GM21367 (cell line): Measurements from ENCODE around the gene BCO1.
"Not testable (repeated sequence)": the region's sequence is repeated elsewhere in the genome, so short reads cannot be mapped to it uniquely, and the experiment has no call there.

ENCODE experiments used
- ATAC-seq: cut with Tn5 transposase; IDR thresholded peaks from one replicate; pipeline ENCODE4 v1.9.1; 2021; ENCODE audit not compliant: unreplicated experiment

Gene BCO1

DNA sequence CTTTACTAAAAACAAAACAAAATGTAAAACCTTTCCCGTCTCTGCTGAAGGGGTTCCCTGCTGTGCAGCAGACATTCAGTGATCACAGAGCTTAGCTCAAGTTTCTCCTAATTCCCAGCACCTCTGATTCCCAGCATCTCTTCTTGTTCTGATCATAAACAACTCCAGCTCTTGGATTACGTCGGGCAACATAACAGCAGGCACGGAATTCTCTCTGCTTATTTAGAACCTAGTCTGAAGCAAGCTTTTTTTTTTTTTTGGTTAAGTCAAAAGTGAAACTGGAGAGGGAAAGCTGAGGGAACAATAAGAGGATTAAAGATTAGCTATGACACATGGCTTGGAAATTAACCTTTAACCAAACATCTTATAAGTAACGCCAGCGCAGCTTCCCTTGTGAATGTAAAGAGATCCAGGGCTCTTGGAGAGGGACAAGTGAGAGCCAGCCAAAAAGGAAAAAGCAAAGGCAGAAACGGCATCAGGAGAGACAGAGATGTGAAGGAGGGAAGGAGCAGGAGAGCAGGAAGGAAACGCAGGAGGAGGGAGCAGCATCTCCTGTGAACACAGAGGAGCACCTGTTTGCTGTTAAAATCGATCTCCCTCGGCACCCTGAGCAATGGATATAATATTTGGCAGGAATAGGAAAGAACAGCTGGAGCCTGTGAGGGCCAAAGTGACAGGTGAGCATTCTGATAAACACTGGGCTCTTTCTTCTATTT, at the start of gene BCO1:
TSS of gene BCO1 (plus strand) at position 394 of the 716 bp plus-strand sequence. CDS start at position 614, 220 bp downstream.
- ATAC-seq, result no peak

- ATAC-seq, result no peak
These were observed 49.3 kb upstream of the BCO1 start for GRCh38 chr16:81189100-81189664.

- no peak for ATAC-seq
These were observed 47.8 kb upstream of the BCO1 start for GRCh38 chr16:81190667-81191066.

GRCh38 chr16:81195885-81196534, 42.5 kb upstream of the BCO1 start:
- no peak for ATAC-seq

DNA sequence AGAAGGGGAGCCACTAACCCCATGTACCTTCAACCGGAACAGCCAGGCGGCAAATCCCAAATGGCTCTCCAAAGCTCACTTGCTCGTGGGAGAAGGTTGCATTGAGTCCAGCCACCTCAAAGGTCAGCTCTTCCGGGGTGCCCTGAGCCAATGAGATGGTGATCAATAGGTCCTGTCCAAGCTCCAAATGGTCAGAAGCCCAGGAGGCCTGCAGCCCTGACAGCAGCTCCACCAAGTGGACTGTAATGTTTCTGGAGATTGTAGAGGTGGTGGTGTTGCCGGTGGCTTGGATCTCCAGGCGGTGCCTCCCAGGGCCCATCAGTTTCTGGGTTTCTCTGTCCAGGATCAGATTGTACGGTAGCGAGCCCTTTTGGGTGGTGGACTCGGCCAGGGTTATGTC, 39.9 kb upstream of the BCO1 start:
- no peak for ATAC-seq

DNA sequence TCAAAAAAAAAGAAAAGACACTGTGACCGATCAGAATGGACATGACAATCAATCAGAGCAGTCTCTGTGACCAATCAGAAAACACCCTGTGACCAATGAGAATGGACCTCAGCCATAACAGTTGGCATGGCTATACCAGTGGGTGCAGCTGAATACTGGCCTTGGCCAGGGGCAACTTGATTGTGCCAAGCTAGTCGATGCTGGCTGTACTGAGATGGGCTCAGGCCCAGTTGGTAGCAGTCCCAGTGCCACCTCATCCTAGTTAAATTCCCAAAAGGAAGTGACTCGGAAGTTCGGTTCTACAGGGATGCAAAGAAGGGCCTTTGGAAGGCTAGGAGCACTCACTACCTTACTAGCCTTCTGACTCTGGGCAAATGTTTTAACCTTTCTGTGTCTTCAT, 37.2 kb upstream of the BCO1 start:
- ATAC-seq, result no peak

DNA sequence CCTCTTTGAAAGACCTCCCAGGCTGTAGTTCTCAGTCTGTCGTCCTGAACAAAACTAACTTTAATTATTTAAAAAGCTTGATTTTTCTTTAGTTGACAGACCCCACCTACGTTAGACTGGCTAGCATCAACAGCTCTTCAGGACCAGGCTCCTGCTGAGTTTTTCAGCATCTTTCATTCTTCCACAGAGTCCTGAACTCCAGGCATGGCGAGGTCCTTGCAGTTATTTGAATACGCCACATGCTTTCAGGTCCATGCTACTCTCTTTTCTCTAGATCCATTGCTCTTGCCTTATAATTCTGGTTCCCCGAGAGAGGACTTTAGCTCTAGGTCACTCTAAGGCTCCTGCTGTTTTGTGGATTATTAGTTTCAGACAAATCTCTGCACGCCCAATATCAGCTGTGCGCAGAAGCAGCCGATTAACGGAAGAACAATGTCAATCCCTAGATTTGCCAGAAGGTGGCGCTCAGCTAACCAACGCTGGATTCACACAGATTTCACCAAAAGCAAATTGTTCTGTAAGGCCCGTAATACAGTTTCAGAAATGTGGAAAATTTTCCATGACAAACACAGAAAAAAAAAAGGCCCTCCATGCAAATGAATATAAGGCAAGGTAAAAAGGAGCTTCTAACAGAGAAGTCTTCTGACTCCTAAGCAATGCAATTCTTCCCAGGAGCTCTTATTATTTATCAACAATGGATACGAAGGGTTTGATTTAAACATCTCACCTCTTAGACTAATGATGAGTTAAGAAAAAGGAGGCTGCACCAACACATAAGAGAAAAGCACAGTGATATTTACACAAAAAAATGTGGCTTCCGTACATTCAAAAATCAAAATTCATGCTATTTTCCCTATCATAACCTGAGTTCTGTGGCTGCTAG, 33.5 kb upstream of the BCO1 start:
- no peak for ATAC-seq

DNA sequence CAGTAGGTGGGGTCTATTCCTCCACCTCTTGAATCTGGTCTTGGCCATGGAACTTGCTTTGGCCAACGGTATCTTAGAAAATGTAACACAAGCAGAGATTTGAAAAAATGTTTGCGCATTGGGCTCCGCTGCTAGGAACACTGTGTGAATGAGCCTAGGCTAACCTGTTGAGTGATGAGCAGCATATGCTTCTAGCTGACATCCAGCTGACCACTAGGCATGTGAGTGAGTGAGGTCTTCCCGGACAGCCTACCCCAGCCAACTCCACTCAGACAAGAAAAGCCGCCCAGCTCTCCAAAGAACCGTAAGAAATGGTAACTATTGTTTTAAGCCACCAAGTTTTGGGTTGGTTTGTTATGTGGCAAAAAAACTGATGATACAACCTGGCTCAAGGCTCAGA, 31.4 kb upstream of the BCO1 start:
- no peak for ATAC-seq

GRCh38 chr16:81210807-81211206, 27.7 kb upstream of the BCO1 start:
- no peak for ATAC-seq

DNA sequence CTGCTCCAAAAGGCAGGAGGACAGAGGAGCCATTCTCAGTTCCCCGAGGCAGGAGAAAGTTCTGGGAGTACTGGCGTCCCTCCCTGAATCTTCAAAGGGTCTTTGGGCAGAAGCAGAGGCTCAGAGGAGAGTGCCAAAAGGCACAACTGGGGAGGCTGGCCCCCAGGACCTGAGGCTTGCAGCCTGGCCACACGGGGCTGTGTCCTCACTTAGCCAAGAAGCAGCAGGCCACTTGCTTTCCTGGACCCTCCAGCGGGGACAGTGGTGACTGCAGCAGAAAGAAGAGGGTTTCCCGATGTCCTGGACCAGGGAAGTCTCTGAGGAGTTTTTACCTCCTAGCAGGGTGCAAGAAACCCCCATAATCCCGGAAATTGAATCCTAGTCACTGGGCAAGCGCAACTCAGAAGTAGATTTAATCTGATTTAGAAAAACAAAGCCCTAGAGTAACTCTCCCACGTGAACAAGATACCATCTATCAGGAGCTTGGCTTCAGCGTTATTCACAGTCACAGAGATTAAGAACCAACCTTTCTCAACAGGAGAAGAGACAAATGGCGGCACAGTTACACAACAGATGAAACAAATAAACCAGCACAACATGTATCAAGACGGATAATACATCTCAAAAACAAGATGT, 25.5 kb upstream of the BCO1 start:
- no peak for ATAC-seq

GRCh38 chr16:81214745-81215166, 23.7 kb upstream of the BCO1 start:
- no peak for ATAC-seq

GRCh38 chr16:81216114-81216513, 22.4 kb upstream of the BCO1 start:
- ATAC-seq, result no peak

GRCh38 chr16:81216706-81217105, 21.8 kb upstream of the BCO1 start:
- ATAC-seq, result no peak

GRCh38 chr16:81219151-81219550, 19.3 kb upstream of the BCO1 start:
- ATAC-seq, result no peak

GRCh38 chr16:81220349-81220748, 18.1 kb upstream of the BCO1 start:
- no peak for ATAC-seq

DNA sequence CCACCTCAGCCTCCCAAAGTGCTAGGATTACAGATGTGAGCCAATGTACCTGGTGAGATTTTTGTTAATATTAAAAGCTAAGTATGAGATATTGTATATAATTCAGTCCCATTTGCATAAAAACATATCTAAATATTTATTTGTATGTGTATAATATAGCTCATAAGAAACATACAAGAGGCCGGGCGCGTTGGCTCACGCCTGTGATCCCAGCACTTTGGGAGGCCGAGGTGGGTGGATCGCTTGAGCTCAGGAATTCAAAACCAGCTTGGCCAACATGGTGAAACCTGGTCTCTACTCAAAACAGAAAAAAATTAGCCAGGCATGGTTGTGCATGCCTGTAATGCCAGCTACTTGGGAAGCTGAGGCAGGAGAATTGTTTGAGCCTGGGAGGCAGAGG, 16.8 kb upstream of the BCO1 start:
- ATAC-seq, result no peak

DNA sequence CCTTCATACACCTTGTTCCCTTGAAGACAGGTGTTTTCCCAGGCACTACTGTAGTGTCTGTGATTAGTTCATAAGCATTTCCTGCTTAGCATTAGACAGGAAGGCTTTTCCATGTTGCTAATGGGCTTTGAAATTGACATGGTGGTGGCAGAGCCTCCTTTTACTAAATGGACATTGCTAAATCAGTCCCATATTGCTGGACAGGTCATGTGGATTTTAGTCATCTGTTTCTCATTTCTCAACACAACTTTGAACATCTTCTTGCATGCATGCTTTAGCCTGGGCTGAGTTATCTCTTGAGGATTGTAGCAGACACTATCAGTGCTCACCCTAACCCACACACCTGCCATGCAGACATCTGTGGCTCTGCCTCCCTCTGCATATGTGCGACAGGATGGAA, 13.7 kb upstream of the BCO1 start:
- ATAC-seq, result no peak

- ATAC-seq, result not testable (repeated sequence)
These were observed 12.8 kb upstream of the BCO1 start for GRCh38 chr16:81225697-81226096.

DNA sequence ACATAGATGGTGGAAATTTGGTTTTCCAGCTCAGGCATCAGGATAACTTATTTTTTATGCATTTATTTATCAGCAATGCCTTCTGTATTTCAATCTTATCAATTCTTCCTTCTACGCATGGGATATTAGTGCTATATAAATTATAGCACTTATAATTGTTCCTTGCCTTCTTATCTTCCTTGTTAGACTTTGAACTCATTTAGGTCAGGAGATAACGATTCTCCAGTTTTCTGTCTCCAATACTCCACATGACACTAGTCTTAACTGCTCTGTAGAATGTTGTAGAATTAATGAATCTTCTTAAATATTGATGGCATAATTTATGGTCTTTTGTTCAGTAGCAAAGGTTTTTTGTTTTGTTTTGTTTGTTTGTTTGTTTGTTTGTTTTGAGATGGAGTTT, 10.7 kb upstream of the BCO1 start:
- ATAC-seq, result no peak

- ATAC-seq, result no peak
These were observed 8.7 kb upstream of the BCO1 start for GRCh38 chr16:81229811-81230210.

GRCh38 chr16:81231014-81231413, 7.5 kb upstream of the BCO1 start:
- no peak for ATAC-seq
